Muscle of leg (tissue), 11 donors: ENCODE results near the gene RANBP17. TPM values are rescaled to one million over a fixed set of nuclear protein-coding genes. Genes with fewer than 3 reads are reported as not detected.

ENCODE experiments used
- DNase-seq: peaks from one replicate; pipeline ENCODE4 v3.0.0; 2013
- H3K27ac ChIP-seq: one replicate; pipeline ENCODE4 v1.5.1; 2013; ENCODE audit warnings: mild to moderate bottlenecking, low read length, control low read depth
- H3K27me3 ChIP-seq: one replicate; pipeline ENCODE4 v1.6.1; 2013; ENCODE audit warnings: low read length; ENCODE audit not compliant: control insufficient read depth, insufficient read depth
- H3K36me3 ChIP-seq: one replicate; pipeline ENCODE4 v1.6.1; 2013; ENCODE audit warnings: low read length; ENCODE audit not compliant: control insufficient read depth, insufficient read depth
- H3K4me1 ChIP-seq: one replicate; pipeline ENCODE4 v1.6.1; 2013; ENCODE audit warnings: low read length; ENCODE audit not compliant: control insufficient read depth, insufficient read depth
- H3K4me3 ChIP-seq: one replicate; pipeline ENCODE4 v1.5.1; 2013; ENCODE audit warnings: low read length, control low read depth
- H3K9me3 ChIP-seq: replicated peaks from 2 replicates; pipeline ENCODE4 v1.6.1; 2013; ENCODE audit warnings: low read depth, low read length; ENCODE audit not compliant: control insufficient read depth
- WGBS: methylation state at CpG from one replicate; pipeline ENCODE4 v1.1.5; 2013; ENCODE audit warnings: missing lambda C conversion rate; ENCODE audit not compliant: insufficient coverage; 5-methylcytosine and 5-hydroxymethylcytosine counted together
- polyA plus RNA-seq, 8 donors: library from polyadenylated mRNA; unstranded; fragments of 120-200 nt; gene quantifications; one replicate each; pipeline versions ENCODE4 v1.2.1 to v1.2.3, GENCODE V29; 2013; ENCODE audit warnings: inconsistent platforms in 1 of 8, low replicate concordance in 1 of 8; ENCODE audit not compliant: insufficient read length in 8 of 8, insufficient read depth in 1 of 8
- total RNA-seq: library from RNA; stranded (reverse); fragments of 120-200 nt; gene quantifications from one replicate; pipeline ENCODE4 v1.2.4, GENCODE V29; 2013

RANBP17 gene
- total and polyA plus RNA-seq, 9 donors, result 5.4 to 21.3 (median 8.4) TPM

GRCh38 chr5:171055875-171056454 is 194.1 kb downstream of the RANBP17 start:
- Histone ChIP-seq H3K4me3 (no peak overlapping the region), H3K27me3 (no peaks in the 10 kb centered on the region), H3K36me3 (no peaks in the 10 kb centered on the region), H3K27ac (no peak overlapping the region), H3K9me3 (peaks cover 8% of the 10 kb centered on the region), H3K4me1 (no peaks in the 10 kb centered on the region)
- WGBS, result no CpG with 5 or more reads among the region's 3 CpGs
- DNase-seq, result no peak

GRCh38 chr5:171067540-171068130 is 205.8 kb downstream of the RANBP17 start:
- DNase-seq, result no peak
- Histone ChIP-seq H3K27me3 (no peaks in the 10 kb centered on the region), H3K4me3 (no peak overlapping the region), H3K9me3 (peaks cover 21% of the 10 kb centered on the region), H3K27ac (no peak overlapping the region), H3K4me1 (no peaks in the 10 kb centered on the region), H3K36me3 (no peaks in the 10 kb centered on the region)
- no CpG with 5 or more reads among the region's 2 CpGs for WGBS

- no peak overlapping the region for H3K4me3 ChIP-seq
- no peaks in the 10 kb centered on the region for H3K36me3 ChIP-seq
- no peaks in the 10 kb centered on the region for H3K27me3 ChIP-seq
- no peak for DNase-seq
- no CpG with 5 or more reads among the region's 5 CpGs for WGBS
- H3K27ac ChIP-seq, result no peak overlapping the region
- H3K9me3 ChIP-seq, result peaks cover 2% of the 10 kb centered on the region
- no peaks in the 10 kb centered on the region for H3K4me1 ChIP-seq
Observed at GRCh38 chr5:171074747-171075146, 212.9 kb downstream of the RANBP17 start.

DNA sequence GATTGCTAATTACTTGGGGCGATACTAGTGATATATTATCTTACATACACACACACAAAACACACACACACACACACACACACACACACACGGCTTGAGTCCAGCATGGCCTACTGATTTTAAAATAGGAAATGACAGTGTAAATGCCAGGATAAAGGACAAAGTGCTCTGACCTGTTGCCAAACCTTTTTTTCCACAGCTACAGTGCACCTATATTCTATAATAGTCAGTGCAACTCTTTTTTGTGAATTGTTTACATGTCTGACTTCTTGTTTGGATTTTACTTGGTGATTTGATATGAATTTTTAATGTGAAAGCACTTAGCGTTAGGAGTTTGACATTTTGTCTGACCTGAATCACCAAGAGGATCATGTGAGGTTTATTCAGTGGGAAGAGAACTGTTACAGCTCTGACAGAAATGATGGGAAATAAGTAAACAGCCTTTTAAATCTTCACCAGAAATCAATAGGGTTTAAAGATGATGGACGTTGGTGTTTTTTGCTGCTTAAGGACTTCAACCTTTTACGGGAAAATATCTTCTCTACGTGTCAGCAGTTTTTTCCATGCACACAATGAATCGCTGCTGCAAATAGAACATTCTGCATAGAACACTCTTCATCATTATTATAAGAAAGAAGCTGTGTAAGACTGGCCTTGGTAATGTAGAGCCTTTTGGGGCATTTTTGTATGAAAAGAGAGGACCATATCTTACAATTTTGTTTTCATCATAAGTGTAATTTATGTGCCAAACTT is 218.5 kb downstream of the RANBP17 start:
- H3K36me3 ChIP-seq, result no peaks in the 10 kb centered on the region
- H3K4me1 ChIP-seq, result no peaks in the 10 kb centered on the region
- no peak overlapping the region for H3K4me3 ChIP-seq
- no peak for DNase-seq
- peaks cover 2% of the 10 kb centered on the region for H3K9me3 ChIP-seq
- H3K27ac ChIP-seq, result no peak overlapping the region
- no peaks in the 10 kb centered on the region for H3K27me3 ChIP-seq
- no CpG with 5 or more reads among the region's 7 CpGs for WGBS

DNA sequence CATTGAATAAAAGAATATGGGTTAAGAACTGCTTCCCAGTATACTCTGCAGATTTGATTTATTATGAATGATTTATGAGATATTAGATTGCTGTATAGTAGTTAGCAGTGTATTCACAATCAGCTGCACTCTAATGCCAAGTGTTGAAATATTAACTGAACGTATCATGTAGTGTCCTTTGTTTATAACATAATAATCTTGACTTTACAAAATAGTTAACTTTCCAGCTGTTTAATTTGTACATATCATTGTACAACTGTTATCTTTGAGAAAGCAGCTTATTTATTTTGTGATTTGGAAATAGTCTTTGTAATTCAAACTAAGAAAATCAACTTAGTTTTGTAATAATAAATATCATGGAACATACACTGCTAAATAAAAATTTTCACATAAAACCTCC is 219.5 kb downstream of the RANBP17 start:
- Histone ChIP-seq H3K27me3 (no peaks in the 10 kb centered on the region), H3K27ac (no peak overlapping the region), H3K9me3 (peaks cover 2% of the 10 kb centered on the region), H3K36me3 (no peaks in the 10 kb centered on the region), H3K4me1 (no peaks in the 10 kb centered on the region), H3K4me3 (no peak overlapping the region)
- WGBS, result no CpG with 5 or more reads among the region's 1 CpG
- no peak for DNase-seq

DNA sequence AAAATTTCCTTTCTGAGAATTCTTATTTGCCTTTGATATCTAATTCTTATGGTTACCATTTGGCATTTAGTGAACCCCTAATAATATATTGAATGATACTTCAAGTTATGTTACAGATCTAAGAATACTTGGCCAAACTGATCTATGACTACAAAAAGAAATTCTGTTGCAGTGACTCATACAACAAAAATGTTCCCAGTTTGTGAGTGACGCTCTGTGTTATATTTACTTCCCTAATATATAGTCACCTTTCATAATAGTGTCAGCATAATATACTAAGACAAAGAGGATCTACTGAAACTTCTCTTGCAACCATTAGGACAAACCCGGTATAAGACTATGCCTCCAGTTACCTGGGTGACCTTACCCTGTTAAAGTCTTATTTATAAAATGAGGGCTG is 230.4 kb downstream of the RANBP17 start:
- no CpG with 5 or more reads among the region's 2 CpGs for WGBS
- Histone ChIP-seq H3K9me3 (peaks cover 2% of the 10 kb centered on the region), H3K27ac (no peak overlapping the region), H3K27me3 (no peaks in the 10 kb centered on the region), H3K4me1 (no peaks in the 10 kb centered on the region), H3K36me3 (no peaks in the 10 kb centered on the region), H3K4me3 (no peak overlapping the region)
- DNase-seq, result no peak

DNA sequence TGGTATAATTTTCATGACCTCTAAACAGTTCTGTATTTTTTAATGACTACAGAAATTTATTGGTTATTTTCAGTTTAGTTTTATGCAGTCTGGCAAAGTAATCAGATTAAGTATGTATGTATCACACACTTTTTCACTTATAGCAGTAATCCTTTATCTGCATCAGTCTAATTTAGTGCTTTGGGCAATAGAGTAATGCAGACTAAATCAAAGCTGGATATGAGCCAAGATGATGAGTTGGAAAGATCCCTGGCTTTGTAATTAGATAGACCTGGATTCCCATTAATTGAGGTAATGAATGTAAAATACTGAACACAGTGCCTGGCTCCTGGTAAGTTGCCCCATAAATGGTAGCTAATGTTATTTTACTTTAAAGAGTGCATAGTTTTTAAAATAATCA is 231.8 kb downstream of the RANBP17 start:
- peak; percentile 5 for DNase-seq
- H3K27ac ChIP-seq, result no peak overlapping the region
- peaks cover 2% of the 10 kb centered on the region for H3K9me3 ChIP-seq
- no peaks in the 10 kb centered on the region for H3K36me3 ChIP-seq
- no peak overlapping the region for H3K4me3 ChIP-seq
- H3K4me1 ChIP-seq, result no peaks in the 10 kb centered on the region
- no peaks in the 10 kb centered on the region for H3K27me3 ChIP-seq

- WGBS, result no CpG with 5 or more reads among the region's 3 CpGs
- Histone ChIP-seq H3K27me3 (no peaks in the 10 kb centered on the region), H3K4me3 (no peak overlapping the region), H3K4me1 (no peaks in the 10 kb centered on the region), H3K36me3 (no peaks in the 10 kb centered on the region), H3K9me3 (peaks cover 2% of the 10 kb centered on the region), H3K27ac (no peak overlapping the region)
- peak; percentile 12 for DNase-seq
Observed at GRCh38 chr5:171094356-171094755, 232.5 kb downstream of the RANBP17 start.

DNA sequence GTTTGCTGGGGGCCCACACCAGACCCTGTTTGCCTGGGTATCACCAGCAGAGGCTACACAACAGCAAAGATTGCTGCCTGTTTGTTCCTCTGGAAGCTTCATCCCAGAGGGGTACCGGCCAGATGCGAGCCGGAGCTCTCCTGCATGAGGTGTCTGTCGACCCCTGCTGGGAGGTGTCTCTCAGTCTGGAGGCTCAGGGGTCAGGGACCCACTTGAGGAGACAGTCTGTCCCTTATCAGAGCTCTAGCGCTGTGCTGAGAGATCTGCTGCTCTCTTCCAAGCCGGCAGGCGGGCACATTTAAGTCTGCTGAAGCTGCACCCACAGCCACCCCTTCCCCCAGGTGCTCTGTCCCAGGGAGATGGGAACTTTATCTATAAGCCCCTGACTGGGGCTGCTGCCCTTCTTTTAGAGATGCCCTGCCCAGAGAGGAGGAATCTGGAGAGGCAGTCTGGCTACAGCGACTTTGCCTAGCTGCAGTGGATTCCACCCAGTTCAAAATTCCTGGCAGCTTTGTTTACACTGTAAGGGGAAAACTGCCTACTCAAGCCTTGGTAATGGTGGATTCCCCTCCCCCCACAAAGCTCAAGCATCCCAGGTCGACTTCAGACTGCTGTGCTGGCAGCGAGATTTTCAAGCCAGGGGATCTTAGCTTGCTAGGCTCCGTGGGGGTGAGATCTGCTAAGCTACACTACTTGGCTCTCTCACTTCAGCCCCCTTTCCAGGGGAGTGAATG is 241.2 kb downstream of the RANBP17 start:
- H3K27me3 ChIP-seq, result no peaks in the 10 kb centered on the region
- WGBS, result 79% methylated on average over 9 of the region's 11 CpGs

GRCh38 chr5:171107669-171108068 is 245.9 kb downstream of the RANBP17 start:
- WGBS, result no CpG with 5 or more reads among the region's 4 CpGs
- no peaks in the 10 kb centered on the region for H3K4me1 ChIP-seq
- DNase-seq, result no peak
- no peaks in the 10 kb centered on the region for H3K9me3 ChIP-seq
- H3K36me3 ChIP-seq, result no peaks in the 10 kb centered on the region
- no peaks in the 10 kb centered on the region for H3K27me3 ChIP-seq
- no peak overlapping the region for H3K27ac ChIP-seq
- H3K4me3 ChIP-seq, result no peak overlapping the region

More for the DNA sequence above, 241.2 kb downstream of the RANBP17 start:
- DNase-seq, result no peak
- Histone ChIP-seq H3K27ac (no peak overlapping the region), H3K9me3 (no peaks in the 10 kb centered on the region), H3K36me3 (no peaks in the 10 kb centered on the region), H3K4me1 (no peaks in the 10 kb centered on the region), H3K4me3 (no peak overlapping the region)
